Prostate gland (tissue), 2 donors: ENCODE results near the gene SHC4.

Source experiments
- CTCF ChIP-seq, 4 experiments: fragments of 200-600 bp in 2 of 4; fragments of 450-650 bp in 2 of 4; sonication (generic) in 2 of 4; IDR thresholded peaks; 1 replicate in 3 of 4; 2 replicates in 1 of 4; pipeline ENCODE4 v1.5.1; 2016 to 2019; ENCODE audit warnings: antibody characterized with exemption in 4 of 4, mild to moderate bottlenecking in 2 of 4, moderate library complexity in 2 of 4
- POLR2A ChIP-seq: fragments of 450-650 bp; IDR thresholded peaks from one replicate; pipeline ENCODE4 v1.6.1; 2016; ENCODE audit warnings: antibody characterized with exemption, mild to moderate bottlenecking

- no peak for TF ChIP-seq CTCF (IDR thresholded peaks at IDR 0.05)
- no peak for TF ChIP-seq POLR2A
Observed at GRCh38 chr15:48883699-48884098, 80.0 kb downstream of the SHC4 start.
